Astrocyte (in vitro differentiated cells and primary cell): ENCODE measurements around the gene RTN3. TPM values are rescaled to one million over a fixed set of nuclear protein-coding genes. Genes with fewer than 3 reads are reported as not detected.

Experiments used
- DNase-seq: peaks from one replicate; pipeline ENCODE4 v3.0.0-alpha.2; 2010; ENCODE audit warnings: low read depth
- FAIRE-seq: peaks from 2 replicates; lab custom pipeline; 2011; peaks lifted over from hg19 to GRCh38; lab: Jason Lieb, UNC
- H2AFZ ChIP-seq: 2 replicates; pipeline ENCODE4 v1.6.0; 2012; ENCODE audit warnings: low read depth, low read length, inconsistent platforms
- H3K27ac ChIP-seq: 2 replicates; pipeline ENCODE4 v1.5.1; 2011; ENCODE audit warnings: low read depth, low read length, inconsistent platforms
- H3K27me3 ChIP-seq: 2 replicates; pipeline ENCODE4 v1.6.0; 2011; ENCODE audit warnings: low read length, inconsistent platforms; ENCODE audit not compliant: insufficient read depth
- H3K36me3 ChIP-seq: 2 replicates; pipeline ENCODE4 v1.5.1; 2011; ENCODE audit warnings: low read length, inconsistent platforms; ENCODE audit not compliant: insufficient read depth
- H3K4me1 ChIP-seq: 2 replicates; pipeline ENCODE4 v1.5.1; 2011; ENCODE audit warnings: low read length, inconsistent platforms; ENCODE audit not compliant: insufficient read depth
- H3K4me2 ChIP-seq: 2 replicates; pipeline ENCODE4 v1.6.0; 2012; ENCODE audit warnings: low read length, inconsistent platforms
- H3K4me3 ChIP-seq: 2 replicates; pipeline ENCODE4 v1.5.1; 2011; ENCODE audit warnings: low read depth, mild to moderate bottlenecking, low read length, inconsistent platforms; ENCODE audit not compliant: insufficient read depth
- H3K79me2 ChIP-seq: 2 replicates; pipeline ENCODE4 v1.6.0; 2012; ENCODE audit warnings: mild to moderate bottlenecking, low read length, inconsistent platforms; ENCODE audit not compliant: insufficient read depth
- H3K9ac ChIP-seq: 2 replicates; pipeline ENCODE4 v1.6.0; 2012; ENCODE audit warnings: mild to moderate bottlenecking, low read length, inconsistent platforms
- H3K9me3 ChIP-seq: 2 replicates; pipeline ENCODE4 v1.5.1; 2012; ENCODE audit warnings: low read depth, mild to moderate bottlenecking, low read length, inconsistent platforms; ENCODE audit not compliant: insufficient read depth
- H4K20me1 ChIP-seq: 2 replicates; pipeline ENCODE4 v1.6.0; 2012; ENCODE audit warnings: low read length, inconsistent platforms; ENCODE audit not compliant: insufficient read depth
- H3K27ac Mint-ChIP-seq: one replicate; pipeline ENCODE4 v1.8.0; 2021; ENCODE audit warnings: mild to moderate bottlenecking, mixed read lengths; ENCODE audit not compliant: unreplicated experiment
- H3K27me3 Mint-ChIP-seq: one replicate; pipeline ENCODE4 v1.8.0; 2021; ENCODE audit warnings: low read depth, mixed read lengths; ENCODE audit not compliant: unreplicated experiment
- H3K36me3 Mint-ChIP-seq: one replicate; pipeline ENCODE4 v1.8.0; 2021; ENCODE audit warnings: low read depth, mixed read lengths; ENCODE audit not compliant: unreplicated experiment
- H3K4me1 Mint-ChIP-seq: one replicate; pipeline ENCODE4 v1.8.0; 2021; ENCODE audit warnings: low read depth, mixed read lengths; ENCODE audit not compliant: unreplicated experiment
- H3K4me3 Mint-ChIP-seq: one replicate; pipeline ENCODE4 v1.8.0; 2021; ENCODE audit warnings: mild to moderate bottlenecking, moderate library complexity, mixed read lengths; ENCODE audit not compliant: unreplicated experiment
- H3K9me3 Mint-ChIP-seq: one replicate; pipeline ENCODE4 v1.8.0; 2021; ENCODE audit warnings: mild to moderate bottlenecking, mixed read lengths; ENCODE audit not compliant: unreplicated experiment
- CTCF ChIP-seq: IDR thresholded peaks from 2 replicates; pipeline ENCODE4 v1.5.1; 2011; ENCODE audit warnings: low read depth, mild to moderate bottlenecking, inconsistent platforms, low read length, moderate library complexity; ENCODE audit not compliant: insufficient read depth
- EZH2 ChIP-seq: IDR thresholded peaks from 2 replicates; pipeline ENCODE4 v1.6.1; 2012; ENCODE audit warnings: mild to moderate bottlenecking, low read length, inconsistent platforms; ENCODE audit not compliant: insufficient read depth
- total RNA-seq: library from RNA; stranded (reverse); gene quantifications from 2 replicates; pipeline ENCODE4 v1.2.1, GENCODE V29; 2021

Gene RTN3
- total RNA-seq, 1 donor from 2014 or later: 99.5 TPM

- no peaks in the 10 kb centered on the region for H3K9me3 Mint-ChIP-seq
- Histone ChIP-seq H2AFZ (no peak overlapping the region), H3K27ac (no peak overlapping the region), H3K4me2 (no peak overlapping the region), H3K79me2 (peaks cover 32% of the 10 kb centered on the region), H4K20me1 (peaks cover 56% of the 10 kb centered on the region), H3K9ac (no peak overlapping the region), H3K9me3 (no peaks in the 10 kb centered on the region), H3K27me3 (no peaks in the 10 kb centered on the region), H3K36me3 (peaks cover 3% of the 10 kb centered on the region), H3K4me1 (peaks cover 19% of the 10 kb centered on the region), H3K4me3 (no peak overlapping the region)
- H3K4me3 Mint-ChIP-seq: no peak overlapping the region
- FAIRE-seq (no peak), DNase-seq (no peak)
- H3K4me1 Mint-ChIP-seq: peaks cover 18% of the 10 kb centered on the region
- no peak overlapping the region for H3K27ac Mint-ChIP-seq
- no peaks in the 10 kb centered on the region for H3K27me3 Mint-ChIP-seq
- TF ChIP-seq EZH2 (no peak), CTCF (no peak)
- no peaks in the 10 kb centered on the region for H3K36me3 Mint-ChIP-seq
Observed at GRCh38 chr11:63764340-63764678, 83.0 kb downstream of the RTN3 start.

GRCh38 chr11:63764679-63765647 lies 83.7 kb downstream of the RTN3 start:
- no peak overlapping the region for H2AFZ ChIP-seq
- peaks cover under 1% of the 10 kb centered on the region for H3K36me3 ChIP-seq
- DNase-seq: no peak
- H3K27me3 Mint-ChIP-seq: no peaks in the 10 kb centered on the region
- H3K4me3 Mint-ChIP-seq: peak overlapping the region; percentile 69
- H3K27ac ChIP-seq: no peak overlapping the region
- peaks cover 56% of the 10 kb centered on the region for H4K20me1 ChIP-seq
- TF ChIP-seq EZH2 (no peak), CTCF (no peak)
- no peak overlapping the region for H3K9ac ChIP-seq
- no peaks in the 10 kb centered on the region for H3K36me3 Mint-ChIP-seq
- H3K4me2 ChIP-seq: peak overlapping the region; percentile 11
- H3K79me2 ChIP-seq: peaks cover 32% of the 10 kb centered on the region
- no peaks in the 10 kb centered on the region for H3K27me3 ChIP-seq
- H3K4me3 ChIP-seq: no peak overlapping the region
- peaks cover 18% of the 10 kb centered on the region for H3K4me1 Mint-ChIP-seq
- peaks cover 23% of the 10 kb centered on the region for H3K4me1 ChIP-seq
- no peaks in the 10 kb centered on the region for H3K9me3 ChIP-seq
- FAIRE-seq: no peak
- no peaks in the 10 kb centered on the region for H3K9me3 Mint-ChIP-seq
- H3K27ac Mint-ChIP-seq: no peak overlapping the region

GRCh38 chr11:63765688-63766241 lies 84.5 kb downstream of the RTN3 start:
- DNase-seq (no peak), FAIRE-seq (no peak)
- H3K4me2 ChIP-seq: peak overlapping the region; percentile 94
- peaks cover 18% of the 10 kb centered on the region for H3K4me1 Mint-ChIP-seq
- H4K20me1 ChIP-seq: peaks cover 51% of the 10 kb centered on the region
- H3K27ac ChIP-seq: no peak overlapping the region
- no peaks in the 10 kb centered on the region for H3K9me3 ChIP-seq
- H3K27ac Mint-ChIP-seq: peak overlapping the region; percentile 72
- H3K4me3 Mint-ChIP-seq: peak overlapping the region; percentile 69
- no peaks in the 10 kb centered on the region for H3K27me3 Mint-ChIP-seq
- no peaks in the 10 kb centered on the region for H3K27me3 ChIP-seq
- H3K79me2 ChIP-seq: peaks cover 32% of the 10 kb centered on the region
- no peaks in the 10 kb centered on the region for H3K36me3 ChIP-seq
- peak overlapping the region; percentile 43 for H3K9ac ChIP-seq
- H3K4me3 ChIP-seq: no peak overlapping the region
- TF ChIP-seq EZH2 (no peak), CTCF (no peak)
- H2AFZ ChIP-seq: no peak overlapping the region
- H3K36me3 Mint-ChIP-seq: no peaks in the 10 kb centered on the region
- H3K9me3 Mint-ChIP-seq: no peaks in the 10 kb centered on the region
- peaks cover 25% of the 10 kb centered on the region for H3K4me1 ChIP-seq
